IMR-90 (cell line): ENCODE measurements around the gene TMEM63C. TPM values are rescaled to one million over a fixed set of nuclear protein-coding genes. Genes with fewer than 3 reads are reported as not detected.

Experiments used
- ATAC-seq: fragments of 200-7000 bp; cut with Tn5 transposase; 2 replicates; pipeline ENCODE4 v1.9.1; 2020; ENCODE audit warnings: low read depth, mild to moderate bottlenecking, moderate library complexity
- BruUV-seq: library from RNA; stranded (reverse); fragments of 400-500 nt; replicated peaks from 2 replicates; lab custom pipeline; 2021; lab: Mats Ljungman, UMichigan
- CTCF ChIA-PET: fragments of 300-600 bp; formaldehyde crosslinking; extraction: SDS; loops from one replicate; lab custom pipeline; 2021; ENCODE audit warnings: antibody characterized with exemption; lab: Yijun Ruan, JAX
- POLR2A ChIA-PET: fragments of 300-600 bp; sonication (Branson Sonifier 250); formaldehyde crosslinking; loops from one replicate; lab custom pipeline; 2022; ENCODE audit warnings: antibody characterized with exemption; ENCODE audit not compliant: unreplicated experiment; lab: Charles Lee
- DNase-seq: peaks from one replicate; pipeline ENCODE4 v3.0.0; 2013
- H2AFZ ChIP-seq: replicated peaks from 2 replicates; pipeline ENCODE3; 2013; ENCODE audit warnings: low read length, mild to moderate bottlenecking; ENCODE audit not compliant: poor library complexity
- H2AK5ac ChIP-seq: 2 replicates; pipeline ENCODE4 v1.6.1; 2013; ENCODE audit warnings: low read depth, low read length, inconsistent platforms
- H2AK9ac ChIP-seq: replicated peaks from 2 replicates; pipeline ENCODE3; 2013; ENCODE audit warnings: mild to moderate bottlenecking, low read depth, low read length, moderate library complexity; ENCODE audit not compliant: poor library complexity
- H2BK120ac ChIP-seq: 2 replicates; pipeline ENCODE4 v1.6.1; 2013; ENCODE audit warnings: low read depth, low read length, inconsistent platforms
- H2BK15ac ChIP-seq: 3 replicates; pipeline ENCODE4 v1.6.1; 2013; ENCODE audit warnings: low read depth, low read length, inconsistent platforms
- H2BK20ac ChIP-seq: 2 replicates; pipeline ENCODE4 v1.6.1; 2013; ENCODE audit warnings: low read depth, mild to moderate bottlenecking, inconsistent platforms, low read length, moderate library complexity
- H2BK5ac ChIP-seq: 2 replicates; pipeline ENCODE4 v1.6.1; 2013; ENCODE audit warnings: mild to moderate bottlenecking, low read depth, low read length, inconsistent platforms; ENCODE audit not compliant: poor library complexity, severe bottlenecking
- H3K14ac ChIP-seq: replicated peaks from 2 replicates; pipeline ENCODE4 v1.6.1; 2013; ENCODE audit warnings: low read depth, low read length, inconsistent platforms
- H3K18ac ChIP-seq: 2 replicates; pipeline ENCODE4 v1.6.1; 2013; ENCODE audit warnings: low read depth, low read length, control low read depth
- H3K23ac ChIP-seq: 2 replicates; pipeline ENCODE4 v1.6.1; 2013; ENCODE audit warnings: low read depth, low read length, inconsistent platforms
- H3K27ac ChIP-seq: 2 replicates; pipeline ENCODE4 v1.5.1; 2013; ENCODE audit warnings: mild to moderate bottlenecking, control low read depth, low read length; ENCODE audit not compliant: insufficient read depth
- H3K27me3 ChIP-seq: 2 replicates; pipeline ENCODE4 v1.6.1; 2013; ENCODE audit warnings: low read length; ENCODE audit not compliant: control insufficient read depth, insufficient read depth
- H3K36me3 ChIP-seq: 2 replicates; pipeline ENCODE4 v1.6.1; 2013; ENCODE audit warnings: low read length, mixed read lengths; ENCODE audit not compliant: control insufficient read depth, insufficient read depth
- H3K4ac ChIP-seq: 2 replicates; pipeline ENCODE4 v1.6.1; 2013; ENCODE audit warnings: low read depth, low read length, inconsistent platforms
- H3K4me1 ChIP-seq: 2 replicates; pipeline ENCODE4 v1.6.1; 2013; ENCODE audit warnings: low read length, mixed read lengths; ENCODE audit not compliant: control insufficient read depth, insufficient read depth
- H3K4me2 ChIP-seq: 2 replicates; pipeline ENCODE4 v1.6.1; 2013; ENCODE audit warnings: low read depth, mild to moderate bottlenecking, control low read depth, low read length, moderate library complexity
- H3K4me3 ChIP-seq: 2 replicates; pipeline ENCODE4 v1.5.1; 2013; ENCODE audit warnings: low read depth, mild to moderate bottlenecking, control low read depth, low read length, moderate library complexity; ENCODE audit not compliant: insufficient read depth
- H3K56ac ChIP-seq: 2 replicates; pipeline ENCODE4 v1.6.1; 2013; ENCODE audit warnings: low read length, inconsistent platforms; ENCODE audit not compliant: insufficient read depth; ENCODE audit errors: extremely low read depth
- H3K79me1 ChIP-seq, 2 experiments: 2 replicates each; pipeline ENCODE4 v1.6.1; 2013; ENCODE audit warnings: low read length in 2 of 2, inconsistent platforms in 1 of 2, low read depth in 1 of 2
- H3K9ac ChIP-seq: 2 replicates; pipeline ENCODE4 v1.6.1; 2013; ENCODE audit warnings: low read depth, low read length, control low read depth
- H3K9me1 ChIP-seq: 2 replicates; pipeline ENCODE4 v1.6.1; 2013; ENCODE audit warnings: low read length, inconsistent platforms; ENCODE audit not compliant: insufficient read depth
- H3K9me3 ChIP-seq: 2 replicates; pipeline ENCODE4 v1.6.1; 2013; ENCODE audit warnings: low read length; ENCODE audit not compliant: control insufficient read depth, insufficient read depth
- H4K20me1 ChIP-seq: 2 replicates; pipeline ENCODE4 v1.6.1; 2013; ENCODE audit warnings: low read length, inconsistent platforms; ENCODE audit not compliant: insufficient read depth
- H4K5ac ChIP-seq: 2 replicates; pipeline ENCODE4 v1.6.1; 2013; ENCODE audit warnings: mild to moderate bottlenecking, low read depth, low read length, control low read depth
- H4K8ac ChIP-seq, 2 experiments: 2 replicates each; pipeline ENCODE4 v1.6.1; 2013; ENCODE audit warnings: low read depth in 2 of 2, low read length in 2 of 2, control low read depth in 1 of 2, inconsistent platforms in 1 of 2
- H4K91ac ChIP-seq: 2 replicates; pipeline ENCODE4 v1.6.1; 2013; ENCODE audit warnings: low read depth, low read length, inconsistent platforms; ENCODE audit not compliant: insufficient read depth
- BHLHE40 ChIP-seq: fragments of 150-350 bp; IDR thresholded peaks from 2 replicates; pipeline ENCODE4 v1.6.1; 2016; ENCODE audit warnings: mild to moderate bottlenecking, low read depth, low read length
- CEBPB ChIP-seq: IDR thresholded peaks from 2 replicates; pipeline ENCODE4 v1.6.1; 2012; ENCODE audit warnings: low read depth, low read length, improper control_type of control experiment
- CHD1 ChIP-seq: IDR thresholded peaks from 2 replicates; pipeline ENCODE4 v1.6.1; 2012; ENCODE audit warnings: low read depth, low read length, improper control_type of control experiment
- FOS ChIP-seq: fragments of 150-350 bp; IDR thresholded peaks from 2 replicates; pipeline ENCODE4 v1.6.1; 2016; ENCODE audit warnings: low read depth, low read length
- MAFK ChIP-seq: IDR thresholded peaks from 2 replicates; pipeline ENCODE4 v1.6.1; 2012; ENCODE audit warnings: low read depth, low read length, improper control_type of control experiment
- MAZ ChIP-seq: IDR thresholded peaks from 2 replicates; pipeline ENCODE4 v1.6.1; 2012; ENCODE audit warnings: low read depth, mild to moderate bottlenecking, low read length, improper control_type of control experiment, moderate library complexity, borderline replicate concordance
- MXI1 ChIP-seq: IDR thresholded peaks from 2 replicates; pipeline ENCODE4 v1.6.1; 2012; ENCODE audit warnings: low read depth, mild to moderate bottlenecking, low read length, moderate library complexity, borderline replicate concordance
- NFE2L2 ChIP-seq: fragments of 150-350 bp; IDR thresholded peaks from 2 replicates; pipeline ENCODE4 v1.6.1; 2016; ENCODE audit warnings: low read depth, mild to moderate bottlenecking, low read length
- POLR2A ChIP-seq: IDR thresholded peaks from 2 replicates; pipeline ENCODE4 v1.6.1; 2012; ENCODE audit warnings: mild to moderate bottlenecking, low read depth, low read length
- RAD21 ChIP-seq: IDR thresholded peaks from 2 replicates; pipeline ENCODE4 v1.6.1; 2012; ENCODE audit warnings: low read length, improper control_type of control experiment
- RCOR1 ChIP-seq: IDR thresholded peaks from 2 replicates; pipeline ENCODE4 v1.6.1; 2012; ENCODE audit warnings: mild to moderate bottlenecking, low read length, improper control_type of control experiment; ENCODE audit not compliant: insufficient replicate concordance
- RFX5 ChIP-seq: IDR thresholded peaks from 2 replicates; pipeline ENCODE4 v1.8.0; 2012; ENCODE audit warnings: low read depth, mild to moderate bottlenecking, low read length, moderate library complexity
- SMC3 ChIP-seq: fragments of 150-350 bp; IDR thresholded peaks from 2 replicates; pipeline ENCODE4 v1.6.1; 2016; ENCODE audit warnings: low read depth, mild to moderate bottlenecking, antibody characterized with exemption, low read length, moderate library complexity
- WGBS, 2 experiments: methylation state at CpG; one replicate each; pipeline versions ENCODE4 v1.1.5 to v1.1.7; 2013; ENCODE audit warnings: missing lambda C conversion rate in 2 of 2; ENCODE audit not compliant: insufficient read length in 1 of 2; ENCODE audit errors: extremely low coverage in 2 of 2; 5-methylcytosine and 5-hydroxymethylcytosine counted together
- dilution Hi-C: fragments of 300-500 bp; cut with HindIII; formaldehyde crosslinking; loops from one replicate; pipeline ENCODE4 v1.14.3; 2018; ENCODE audit warnings: low sequenced_read_pairs; ENCODE audit not compliant: unreplicated experiment
- in situ Hi-C: fragments of 300-500 bp; cut with MboI; formaldehyde crosslinking; loops from 3 replicates; pipeline ENCODE4 v1.14.3; 2019; ENCODE audit warnings: low sequenced_read_pairs, inconsistent platforms, mixed read lengths
- intact Hi-C: fragments of 100-400 bp; cut with micrococcal nuclease; formaldehyde crosslinking; loops from 2 replicates; pipeline ENCODE4 v1.10.0; 2022
- polyA plus RNA-seq, 3 experiments: library from polyadenylated mRNA; depleted of rRNA; stranded (reverse); fragments of >200 nt; gene quantifications; 2 replicates each; pipeline ENCODE4 v1.2.3, GENCODE V29; 2012; ENCODE audit warnings: low replicate concordance in 1 of 3
- total RNA-seq: library from RNA; depleted of rRNA; stranded (reverse); fragments of >200 nt; gene quantifications from 2 replicates; pipeline ENCODE4 v1.2.3, GENCODE V29; 2012
- TF ChIP-seq, protein P1 (sequence below): conservative IDR thresholded peaks from 2 replicates; pipeline ENCODE4 v1.5.1; 2012; ENCODE audit warnings: mild to moderate bottlenecking, low read depth, low read length, improper control_type of control experiment
- TF ChIP-seq, protein P2 (sequence below): fragments of 150-350 bp; IDR thresholded peaks from 2 replicates; pipeline ENCODE4 v1.6.1; 2017; ENCODE audit warnings: mild to moderate bottlenecking, antibody characterized with exemption, low read length, low read depth
- TF ChIP-seq, protein P3 (sequence below): fragments of 150-350 bp; IDR thresholded peaks from 2 replicates; pipeline ENCODE4 v1.6.1; 2016; ENCODE audit warnings: low read depth, mild to moderate bottlenecking, low read length, moderate library complexity, borderline replicate concordance

TMEM63C gene
- total and polyA plus RNA-seq, 2 of the 4 experiments (the other 2 are of a cell fraction), result under 0.01 TPM; not detected in 1

DNA sequence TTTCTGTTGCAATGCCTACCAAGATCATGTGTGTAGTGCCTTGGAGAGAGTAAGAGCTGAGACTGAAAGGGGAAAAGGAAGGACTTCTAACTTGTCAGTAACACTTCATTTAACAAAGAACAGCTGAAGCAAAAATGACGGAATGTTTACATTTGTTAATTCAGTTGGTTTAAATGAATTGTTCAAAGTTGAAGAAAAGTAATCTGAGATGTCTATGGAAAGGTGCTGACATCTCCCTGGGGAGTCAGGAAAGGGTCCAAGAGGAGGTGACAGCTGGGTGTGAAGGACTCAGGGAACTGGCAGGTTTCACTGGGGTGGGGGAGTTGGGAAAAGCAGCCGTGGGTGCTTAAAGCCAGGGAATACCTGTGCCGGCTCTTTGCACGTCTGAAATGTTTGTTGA, 7.9 kb downstream of the TMEM63C start:
- H3K79me1 ChIP-seq, result no peaks in the 10 kb centered on the region
- no peaks in the 10 kb centered on the region for H4K20me1 ChIP-seq
- in situ Hi-C loops, result no loop called here
- H2BK120ac ChIP-seq, result no peak overlapping the region
- WGBS, 2 experiments, result no CpG with 5 or more reads among the region's 4 CpGs
- no peak overlapping the region for H2AK9ac ChIP-seq
- H3K9me1 ChIP-seq, result 0 out of 2 replicates have a peak, but pooled peaks cover 3% of the 10 kb centered on the region
- no peak overlapping the region for H4K5ac ChIP-seq
- H3K4ac ChIP-seq, result no peak overlapping the region
- no peaks in the 10 kb centered on the region for H3K4me1 ChIP-seq
- CTCF ChIA-PET, result no interaction called here
- H2BK5ac ChIP-seq, result no peak overlapping the region
- POLR2A ChIA-PET, result no interaction called here
- H2AK5ac ChIP-seq, result no peak overlapping the region
- no peak for TF ChIP-seq CHD1
- TF ChIP-seq CEBPB, result no peak
- no peak for TF ChIP-seq MAZ
- TF ChIP-seq RFX5, result no peak
- no peak for TF ChIP-seq SMC3
- no peak for TF ChIP-seq RAD21
- TF ChIP-seq NFE2L2, result no peak
- TF ChIP-seq, protein P1, sequence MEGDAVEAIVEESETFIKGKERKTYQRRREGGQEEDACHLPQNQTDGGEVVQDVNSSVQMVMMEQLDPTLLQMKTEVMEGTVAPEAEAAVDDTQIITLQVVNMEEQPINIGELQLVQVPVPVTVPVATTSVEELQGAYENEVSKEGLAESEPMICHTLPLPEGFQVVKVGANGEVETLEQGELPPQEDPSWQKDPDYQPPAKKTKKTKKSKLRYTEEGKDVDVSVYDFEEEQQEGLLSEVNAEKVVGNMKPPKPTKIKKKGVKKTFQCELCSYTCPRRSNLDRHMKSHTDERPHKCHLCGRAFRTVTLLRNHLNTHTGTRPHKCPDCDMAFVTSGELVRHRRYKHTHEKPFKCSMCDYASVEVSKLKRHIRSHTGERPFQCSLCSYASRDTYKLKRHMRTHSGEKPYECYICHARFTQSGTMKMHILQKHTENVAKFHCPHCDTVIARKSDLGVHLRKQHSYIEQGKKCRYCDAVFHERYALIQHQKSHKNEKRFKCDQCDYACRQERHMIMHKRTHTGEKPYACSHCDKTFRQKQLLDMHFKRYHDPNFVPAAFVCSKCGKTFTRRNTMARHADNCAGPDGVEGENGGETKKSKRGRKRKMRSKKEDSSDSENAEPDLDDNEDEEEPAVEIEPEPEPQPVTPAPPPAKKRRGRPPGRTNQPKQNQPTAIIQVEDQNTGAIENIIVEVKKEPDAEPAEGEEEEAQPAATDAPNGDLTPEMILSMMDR, result no peak
- TF ChIP-seq RCOR1, result no peak
- TF ChIP-seq POLR2A, result no peak
- no peak for TF ChIP-seq MAFK
- no peak for TF ChIP-seq BHLHE40
- TF ChIP-seq, protein P2, sequence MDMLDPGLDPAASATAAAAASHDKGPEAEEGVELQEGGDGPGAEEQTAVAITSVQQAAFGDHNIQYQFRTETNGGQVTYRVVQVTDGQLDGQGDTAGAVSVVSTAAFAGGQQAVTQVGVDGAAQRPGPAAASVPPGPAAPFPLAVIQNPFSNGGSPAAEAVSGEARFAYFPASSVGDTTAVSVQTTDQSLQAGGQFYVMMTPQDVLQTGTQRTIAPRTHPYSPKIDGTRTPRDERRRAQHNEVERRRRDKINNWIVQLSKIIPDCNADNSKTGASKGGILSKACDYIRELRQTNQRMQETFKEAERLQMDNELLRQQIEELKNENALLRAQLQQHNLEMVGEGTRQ, result no peak
- TF ChIP-seq, protein P3, sequence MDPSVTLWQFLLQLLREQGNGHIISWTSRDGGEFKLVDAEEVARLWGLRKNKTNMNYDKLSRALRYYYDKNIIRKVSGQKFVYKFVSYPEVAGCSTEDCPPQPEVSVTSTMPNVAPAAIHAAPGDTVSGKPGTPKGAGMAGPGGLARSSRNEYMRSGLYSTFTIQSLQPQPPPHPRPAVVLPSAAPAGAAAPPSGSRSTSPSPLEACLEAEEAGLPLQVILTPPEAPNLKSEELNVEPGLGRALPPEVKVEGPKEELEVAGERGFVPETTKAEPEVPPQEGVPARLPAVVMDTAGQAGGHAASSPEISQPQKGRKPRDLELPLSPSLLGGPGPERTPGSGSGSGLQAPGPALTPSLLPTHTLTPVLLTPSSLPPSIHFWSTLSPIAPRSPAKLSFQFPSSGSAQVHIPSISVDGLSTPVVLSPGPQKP, result no peak
- TF ChIP-seq FOS, result no peak
- no peak for TF ChIP-seq MXI1
- dilution Hi-C loops, result no loop called here
- no peak overlapping the region for H2BK15ac ChIP-seq
- peaks cover 6% of the 10 kb centered on the region; the same call in 1 of the 2 replicates for H3K27me3 ChIP-seq
- H2BK20ac ChIP-seq, result no peak overlapping the region
- no peak overlapping the region for H3K18ac ChIP-seq
- no peak overlapping the region for H4K8ac ChIP-seq
- BruUV-seq, result no TSS peak
- no peak overlapping the region for H4K91ac ChIP-seq
- no peak for ATAC-seq
- intact Hi-C loops, result no loop called here
- no peak overlapping the region for H3K14ac ChIP-seq
- no peak overlapping the region for H3K9ac ChIP-seq
- no peak overlapping the region for H3K27ac ChIP-seq
- H3K9me3 ChIP-seq, result no peaks in the 10 kb centered on the region
- no peaks in the 10 kb centered on the region for H3K36me3 ChIP-seq
- no peak overlapping the region for H3K4me3 ChIP-seq
- no peak for DNase-seq
- H3K23ac ChIP-seq, result no peak overlapping the region
- no peak overlapping the region for H3K56ac ChIP-seq
- H3K4me2 ChIP-seq, result no peak overlapping the region
- no peak overlapping the region for H2AFZ ChIP-seq
